Omental fat pad (tissue), 4 donors: ENCODE results near the gene BHLHA15. TPM values are rescaled to one million over a fixed set of nuclear protein-coding genes. Genes with fewer than 3 reads are reported as not detected.

ENCODE experiments used
- ATAC-seq: fragments of 150-250 bp; one replicate; pipeline ENCODE4 v1.9.1; 2016; ENCODE audit warnings: mild to moderate bottlenecking, moderate library complexity; ENCODE audit not compliant: low FRiP score
- DNase-seq: peaks from one replicate; pipeline ENCODE4 v3.0.0-alpha.2; 2019; ENCODE audit warnings: low spot score
- total RNA-seq, 4 donors: library from RNA; depleted of rRNA; stranded (reverse); fragments of >200 nt; gene quantifications; one replicate each; pipeline ENCODE4 v1.1.0, GENCODE V29; 2016
- TF ChIP-seq, protein P1 (sequence below), 3 donors: fragments of 450-650 bp; IDR thresholded peaks; one replicate each; pipeline ENCODE4 v1.5.1; 2016 to 2017; ENCODE audit warnings: antibody characterized with exemption in 3 of 3, mild to moderate bottlenecking in 3 of 3, moderate library complexity in 2 of 3

BHLHA15 gene
- total RNA-seq, 4 donors from 2014 or later: 1.5 to 3.5 TPM; not detected in 2

DNA sequence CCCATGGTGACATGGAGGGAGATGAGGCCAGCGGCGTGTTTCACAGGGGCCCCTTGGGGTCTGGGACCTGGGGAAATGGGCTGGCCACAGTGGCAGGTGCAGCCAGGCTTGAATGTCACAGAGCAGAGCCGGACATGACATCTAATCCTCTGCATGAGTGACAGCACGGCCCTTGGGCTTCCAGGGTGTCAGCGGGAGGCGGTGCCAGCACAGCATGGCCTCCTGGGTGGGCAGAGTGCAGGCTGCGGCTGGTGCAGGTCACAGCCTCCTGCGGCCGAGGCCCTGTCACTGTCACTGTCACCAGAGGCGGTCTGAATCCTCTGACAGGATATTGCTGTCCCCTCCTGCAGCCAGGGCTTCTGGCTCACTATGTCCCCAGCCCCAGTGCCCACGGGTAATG, 18.2 kb downstream of the BHLHA15 start:
- no peak for ATAC-seq
- no peak for DNase-seq

DNA sequence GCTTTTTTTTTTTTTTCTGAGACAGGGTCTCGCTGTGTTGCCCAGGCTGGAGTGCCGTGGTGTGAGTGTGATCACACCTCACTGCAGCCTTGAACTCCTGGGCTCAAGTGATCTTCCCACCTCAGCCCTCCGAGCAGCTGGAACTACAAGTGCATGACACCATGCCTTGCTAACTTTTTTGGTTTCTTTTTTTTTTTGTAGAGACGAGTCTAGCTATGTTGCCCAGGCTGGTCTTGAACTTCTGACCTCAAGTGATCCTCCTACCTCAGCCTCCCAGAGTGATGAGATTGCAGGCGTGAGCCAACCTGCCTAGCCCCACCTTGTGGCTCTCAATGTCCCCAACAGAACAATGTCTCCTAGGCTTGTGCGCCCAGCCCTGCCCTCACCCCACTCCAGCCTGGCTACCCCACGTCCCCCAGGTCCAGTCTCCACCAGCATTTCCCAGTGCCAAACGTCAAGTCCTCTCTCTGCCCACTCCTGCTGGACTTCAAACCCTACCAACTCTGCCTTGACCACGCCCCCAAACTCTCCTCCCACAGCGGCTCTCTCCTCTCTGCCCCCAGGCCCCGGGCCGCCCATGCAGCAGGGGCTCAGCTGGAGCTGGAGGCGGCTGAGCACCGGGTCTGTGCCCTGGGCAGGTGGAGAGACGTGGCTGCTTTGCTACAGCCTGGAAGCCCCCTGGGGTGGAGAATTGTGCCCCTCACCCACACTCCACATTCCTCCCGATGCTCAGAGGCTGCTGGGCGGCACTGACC, 18.9 kb downstream of the BHLHA15 start:
- ATAC-seq (no peak), DNase-seq (no peak)
- TF ChIP-seq, protein P1, sequence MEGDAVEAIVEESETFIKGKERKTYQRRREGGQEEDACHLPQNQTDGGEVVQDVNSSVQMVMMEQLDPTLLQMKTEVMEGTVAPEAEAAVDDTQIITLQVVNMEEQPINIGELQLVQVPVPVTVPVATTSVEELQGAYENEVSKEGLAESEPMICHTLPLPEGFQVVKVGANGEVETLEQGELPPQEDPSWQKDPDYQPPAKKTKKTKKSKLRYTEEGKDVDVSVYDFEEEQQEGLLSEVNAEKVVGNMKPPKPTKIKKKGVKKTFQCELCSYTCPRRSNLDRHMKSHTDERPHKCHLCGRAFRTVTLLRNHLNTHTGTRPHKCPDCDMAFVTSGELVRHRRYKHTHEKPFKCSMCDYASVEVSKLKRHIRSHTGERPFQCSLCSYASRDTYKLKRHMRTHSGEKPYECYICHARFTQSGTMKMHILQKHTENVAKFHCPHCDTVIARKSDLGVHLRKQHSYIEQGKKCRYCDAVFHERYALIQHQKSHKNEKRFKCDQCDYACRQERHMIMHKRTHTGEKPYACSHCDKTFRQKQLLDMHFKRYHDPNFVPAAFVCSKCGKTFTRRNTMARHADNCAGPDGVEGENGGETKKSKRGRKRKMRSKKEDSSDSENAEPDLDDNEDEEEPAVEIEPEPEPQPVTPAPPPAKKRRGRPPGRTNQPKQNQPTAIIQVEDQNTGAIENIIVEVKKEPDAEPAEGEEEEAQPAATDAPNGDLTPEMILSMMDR (IDR thresholded peaks at IDR 0.05): no peak

More for the DNA sequence above, 18.2 kb downstream of the BHLHA15 start:
- TF ChIP-seq, protein P1 (IDR thresholded peaks at IDR 0.05): no peak

DNA sequence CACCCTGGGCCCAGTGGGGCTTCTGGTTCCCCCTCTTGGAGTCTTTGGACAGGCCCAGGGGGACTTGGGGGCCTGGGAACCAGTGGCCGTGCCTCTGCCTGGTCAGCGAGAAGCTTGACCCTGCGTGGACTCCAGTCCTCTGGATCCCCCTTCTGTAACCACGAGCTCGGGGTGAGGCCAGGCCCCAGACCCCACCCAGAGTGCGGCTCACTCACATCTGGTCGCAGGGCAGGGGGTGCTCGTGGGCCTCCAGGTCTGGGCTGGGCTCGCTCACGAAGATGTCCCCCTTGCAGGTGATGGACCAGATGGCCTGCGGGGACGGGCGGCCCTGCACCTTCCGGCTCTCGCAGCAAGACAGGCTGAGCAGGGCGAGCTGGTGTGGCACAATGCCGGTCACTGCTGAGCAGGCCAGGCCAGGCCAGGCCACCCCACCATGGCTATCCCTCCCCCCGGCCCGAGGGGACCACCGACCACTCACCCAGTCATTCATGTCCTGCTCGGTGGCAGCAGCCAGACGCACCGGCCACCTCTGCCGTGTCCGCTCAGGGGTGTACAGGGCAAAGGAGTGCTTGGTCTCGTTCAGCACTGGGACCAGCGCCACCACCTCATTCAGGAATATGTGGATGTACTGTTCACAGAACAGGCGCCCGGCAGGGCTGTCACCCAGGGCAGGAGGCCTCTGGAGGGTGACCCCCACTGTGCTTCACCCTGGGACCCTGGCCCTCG, 19.7 kb downstream of the BHLHA15 start:
- DNase-seq: no peak
- TF ChIP-seq, protein P1 (IDR thresholded peaks at IDR 0.05): no peak
- ATAC-seq: no peak

DNA sequence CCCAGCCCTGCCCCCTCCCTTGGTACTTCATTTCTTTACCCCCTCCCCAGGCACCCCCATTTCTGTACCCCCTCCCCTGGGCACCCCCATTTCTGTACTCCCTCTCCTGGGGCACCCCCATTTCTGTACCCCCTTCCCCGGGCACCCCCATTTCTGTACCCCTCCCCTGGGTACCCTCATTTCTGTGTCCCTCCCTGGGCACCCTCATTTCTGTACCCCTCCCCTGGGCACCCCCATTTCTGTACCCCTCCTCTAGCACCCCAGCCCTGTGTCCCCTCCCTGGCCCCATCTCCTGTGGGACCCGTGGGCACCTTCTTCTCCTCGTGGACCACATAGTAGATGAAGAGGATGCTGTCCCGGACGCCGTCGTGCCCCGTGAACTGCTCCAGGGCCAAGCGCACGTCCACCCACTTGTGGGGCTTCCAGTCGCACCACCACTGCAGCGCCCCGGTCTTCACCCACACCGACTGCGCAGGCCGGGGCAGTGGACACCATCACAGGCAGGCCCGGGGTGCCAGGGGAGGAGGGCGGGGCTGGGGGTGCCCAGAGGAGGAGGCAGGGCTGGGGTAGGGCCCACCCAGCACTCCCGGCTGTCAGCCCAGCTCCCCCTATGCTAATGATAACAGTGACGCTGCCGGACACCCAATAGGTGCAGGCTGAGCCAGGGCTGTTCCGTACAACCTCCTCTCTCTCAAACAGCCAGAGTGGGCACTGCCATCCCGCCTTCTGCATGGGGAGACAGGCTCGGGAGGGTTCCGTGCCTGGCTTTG, 20.4 kb downstream of the BHLHA15 start:
- DNase-seq (no peak), ATAC-seq (no peak)
- TF ChIP-seq, protein P1 (IDR thresholded peaks at IDR 0.05): no peak

DNA sequence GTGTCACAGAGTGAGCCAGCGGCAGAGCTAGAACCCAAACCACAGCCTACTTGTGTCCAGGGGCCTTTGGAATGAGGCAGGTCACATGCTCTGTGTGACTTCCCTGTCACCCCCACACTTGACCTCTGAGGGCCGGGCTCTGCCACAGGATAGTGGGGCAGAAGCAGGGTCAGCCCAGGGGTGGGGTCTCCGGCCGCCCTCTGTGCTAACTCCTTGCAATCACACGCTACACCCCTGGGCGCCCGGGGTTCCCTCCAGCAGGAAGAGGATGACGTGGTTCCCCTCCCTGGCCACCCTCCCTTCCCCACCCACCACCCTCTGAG, 21.0 kb downstream of the BHLHA15 start:
- no peak for DNase-seq
- ATAC-seq: no peak
- TF ChIP-seq, protein P1 (IDR thresholded peaks at IDR 0.05): no peak

DNA sequence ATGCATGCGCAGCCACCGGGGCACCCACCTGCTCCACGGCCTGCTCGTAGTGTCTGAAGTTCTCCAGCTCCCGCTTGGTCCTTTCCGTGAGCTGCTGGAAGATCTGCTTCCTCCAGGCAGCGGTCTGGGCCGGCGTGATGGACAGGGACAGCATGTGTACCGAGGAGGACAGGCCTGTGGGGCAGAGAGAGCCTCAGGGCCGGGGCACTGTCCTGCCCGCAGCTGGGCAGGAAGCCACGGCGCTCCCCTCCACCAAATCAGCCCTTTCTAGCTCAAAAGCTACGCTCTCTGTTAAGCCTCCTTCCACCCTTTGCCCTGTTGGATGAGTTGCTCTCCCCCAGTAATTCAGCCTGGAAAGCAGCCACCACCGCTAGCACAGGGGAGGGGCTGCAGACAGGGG, 21.6 kb downstream of the BHLHA15 start:
- DNase-seq (no peak), ATAC-seq (no peak)
- TF ChIP-seq, protein P1 (IDR thresholded peaks at IDR 0.05): no peak
